Astrocyte of the spinal cord (primary cell): ENCODE results near the gene LIMS2.

Source experiments
- DNase-seq: peaks from one replicate; pipeline ENCODE4 v3.0.0; 2011; ENCODE audit warnings: low read depth, low spot score
- H3K4me3 ChIP-seq: 2 replicates; pipeline ENCODE4 v1.5.1; 2011; ENCODE audit warnings: low read depth, mild to moderate bottlenecking, low read length, moderate library complexity
- CTCF ChIP-seq: IDR thresholded peaks from 2 replicates; pipeline ENCODE4 v1.5.1; 2012; ENCODE audit warnings: low read depth, mild to moderate bottlenecking, low read length, inconsistent platforms
- in situ Hi-C: cut with HindIII; loops from 2 replicates; pipeline ENCODE4 v1.10.0; 2017; ENCODE audit warnings: low sequenced_read_pairs

The LIMS2 gene

GRCh38 chr2:127688405-127688804, 13.1 kb upstream of the LIMS2 start:
- DNase-seq: no peak
- in situ Hi-C loops: no loop called here

GRCh38 chr2:127685410-127686080, 10.2 kb upstream of the LIMS2 start:
- DNase-seq: no peak
- H3K4me3 ChIP-seq: no peak overlapping the region
- no peak for TF ChIP-seq CTCF
- in situ Hi-C loops: no loop called here

More at GRCh38 chr2:127688405-127688804, 13.1 kb upstream of the LIMS2 start:
- no peak for TF ChIP-seq CTCF
- no peak overlapping the region for H3K4me3 ChIP-seq

GRCh38 chr2:127683757-127684156, 8.4 kb upstream of the LIMS2 start:
- DNase-seq: no peak
- in situ Hi-C loops: no loop called here
- no peak overlapping the region for H3K4me3 ChIP-seq
- no peak for TF ChIP-seq CTCF

GRCh38 chr2:127683056-127683455, 7.7 kb upstream of the LIMS2 start:
- H3K4me3 ChIP-seq: no peak overlapping the region
- no peak for DNase-seq
- in situ Hi-C loops: no loop called here
- TF ChIP-seq CTCF: no peak

GRCh38 chr2:127681976-127682857, 6.9 kb upstream of the LIMS2 start:
- in situ Hi-C loops: no loop called here

GRCh38 chr2:127681288-127681804, 6.0 kb upstream of the LIMS2 start:
- in situ Hi-C loops: no loop called here
- no peak for DNase-seq
- TF ChIP-seq CTCF: no peak
- H3K4me3 ChIP-seq: no peak overlapping the region

More at GRCh38 chr2:127681976-127682857, 6.9 kb upstream of the LIMS2 start:
- TF ChIP-seq CTCF: no peak
- H3K4me3 ChIP-seq: no peak overlapping the region
- no peak for DNase-seq
